Neural cell (in vitro differentiated cells): ENCODE results near the gene EFHD1. TPM values are rescaled to one million over a fixed set of nuclear protein-coding genes. Genes with fewer than 3 reads are reported as not detected.

Experiments used
- H2AFZ ChIP-seq: fragments of 200-600, 300-800 bp; sonication (generic), shearing (Covaris generic); 2 replicates; pipeline ENCODE4 v1.6.0; 2014; ENCODE audit warnings: low read depth, mild to moderate bottlenecking, antibody characterized with exemption, low read length, moderate library complexity
- H3F3A ChIP-seq: fragments of 200-600 bp; shearing (Covaris generic); 2 replicates; pipeline ENCODE4 v1.6.1; 2016; ENCODE audit warnings: mild to moderate bottlenecking, moderate library complexity, mixed read lengths, antibody characterized with exemption, low read length; ENCODE audit not compliant: insufficient read depth, poor library complexity, severe bottlenecking
- H3K27ac ChIP-seq: fragments of 200-600, 300-800 bp; sonication (generic), shearing (Covaris generic); 2 replicates; pipeline ENCODE4 v1.5.1; 2014; ENCODE audit warnings: mild to moderate bottlenecking, low read length, moderate library complexity
- H3K27me3 ChIP-seq: fragments of 300-800, 200-600 bp; sonication (generic), shearing (Covaris generic); 2 replicates; pipeline ENCODE4 v1.6.0; 2014; ENCODE audit warnings: mild to moderate bottlenecking, low read depth, low read length, moderate library complexity; ENCODE audit not compliant: insufficient read depth
- H3K36me3 ChIP-seq: fragments of 300-800, 200-600 bp; sonication (generic), shearing (Covaris generic); 2 replicates; pipeline ENCODE4 v1.5.1; 2014; ENCODE audit warnings: mild to moderate bottlenecking, antibody characterized with exemption, low read length, moderate library complexity; ENCODE audit not compliant: insufficient read depth
- H3K4me2 ChIP-seq: fragments of 300-800, 200-600 bp; sonication (generic), shearing (Covaris generic); 2 replicates; pipeline ENCODE4 v1.6.0; 2014; ENCODE audit warnings: mild to moderate bottlenecking, low read length
- H3K4me3 ChIP-seq: fragments of 300-800, 200-600 bp; sonication (generic), shearing (Covaris generic); 2 replicates; pipeline ENCODE4 v1.5.1; 2014; ENCODE audit warnings: mild to moderate bottlenecking, low read length, moderate library complexity
- H3K79me2 ChIP-seq: fragments of 200-600 bp; shearing (Covaris generic); replicated peaks from 2 replicates; pipeline ENCODE4 v1.6.0; 2014; ENCODE audit warnings: mild to moderate bottlenecking, low read length, moderate library complexity; ENCODE audit not compliant: insufficient read depth
- H3K9ac ChIP-seq: fragments of 300-800, 200-600 bp; sonication (generic), shearing (Covaris generic); 2 replicates; pipeline ENCODE4 v1.6.1; 2016; ENCODE audit warnings: mild to moderate bottlenecking, low read length, mixed read lengths
- H3K9me2 ChIP-seq: fragments of 200-600 bp; shearing (Covaris generic); 2 replicates; pipeline ENCODE4 v1.6.1; 2016; ENCODE audit warnings: mild to moderate bottlenecking, low read length, mixed read lengths; ENCODE audit not compliant: insufficient read depth
- H3K9me3 ChIP-seq: fragments of 200-600, 300-800 bp; sonication (generic), shearing (Covaris generic); 2 replicates; pipeline ENCODE4 v1.6.1; 2016; ENCODE audit warnings: mild to moderate bottlenecking, mixed run types, low read length, moderate library complexity, mixed read lengths
- H4K20me1 ChIP-seq: fragments of 200-600 bp; shearing (Covaris generic); 2 replicates; pipeline ENCODE4 v1.6.1; 2016; ENCODE audit warnings: mild to moderate bottlenecking, mixed run types; ENCODE audit not compliant: insufficient read depth
- CTCF ChIP-seq: fragments of 450-650 bp; IDR thresholded peaks from 2 replicates; pipeline ENCODE4 v1.5.1; 2014; ENCODE audit warnings: antibody characterized with exemption, mild to moderate bottlenecking, moderate library complexity; ENCODE audit not compliant: poor library complexity, severe bottlenecking
- EP300 ChIP-seq: fragments of 450-650 bp; conservative IDR thresholded peaks from 2 replicates; pipeline ENCODE4 v1.6.1; 2014; ENCODE audit warnings: antibody characterized with exemption, mild to moderate bottlenecking, moderate library complexity; ENCODE audit not compliant: poor library complexity, severe bottlenecking
- EZH2 ChIP-seq: fragments of 200-600, 300-800 bp; shearing (Covaris generic), sonication (generic); IDR thresholded peaks from 2 replicates; pipeline ENCODE4 v1.6.1; 2014; ENCODE audit warnings: antibody characterized with exemption, low read length, borderline replicate concordance, mild to moderate bottlenecking; ENCODE audit not compliant: insufficient read depth, poor library complexity, severe bottlenecking
- MXI1 ChIP-seq: fragments of 450-650 bp; conservative IDR thresholded peaks from 2 replicates; pipeline ENCODE4 v1.6.1; 2014; ENCODE audit warnings: antibody characterized with exemption, mild to moderate bottlenecking; ENCODE audit not compliant: poor library complexity, severe bottlenecking
- POLR2AphosphoS5 ChIP-seq: IDR thresholded peaks from 2 replicates; pipeline ENCODE4 v1.6.1; 2012
- RAD21 ChIP-seq: fragments of 450-650 bp; conservative IDR thresholded peaks from 2 replicates; pipeline ENCODE4 v1.6.1; 2014; ENCODE audit warnings: antibody characterized with exemption, mild to moderate bottlenecking, moderate library complexity
- SMC3 ChIP-seq: fragments of 450-650 bp; conservative IDR thresholded peaks from 2 replicates; pipeline ENCODE4 v1.6.1; 2014; ENCODE audit warnings: antibody characterized with exemption, mild to moderate bottlenecking, moderate library complexity; ENCODE audit not compliant: poor library complexity
- TAF1 ChIP-seq: IDR thresholded peaks from 2 replicates; pipeline ENCODE4 v1.6.1; 2012; ENCODE audit warnings: low read depth
- polyA plus RNA-seq: library from polyadenylated mRNA; depleted of rRNA; stranded (reverse); fragments of >200 nt; gene quantifications from 2 replicates; pipeline ENCODE4 v1.2.3, GENCODE V29; 2014
- TF ChIP-seq, protein P1 (sequence below): IDR thresholded peaks from 2 replicates; pipeline ENCODE4 v1.6.1; 2012; ENCODE audit warnings: borderline replicate concordance

Gene EFHD1
- polyA plus RNA-seq, 1 donor from 2014 or later, result not detected

GRCh38 chr2:232674491-232674890 lies 41.1 kb downstream of the EFHD1 start:
- H2AFZ ChIP-seq, result no peak overlapping the region
- H3K9me2 ChIP-seq, result no peaks in the 10 kb centered on the region
- no peak overlapping the region for H3K9ac ChIP-seq
- H3K27ac ChIP-seq, result no peak overlapping the region
- no peak overlapping the region for H3K4me2 ChIP-seq
- H3F3A ChIP-seq, result no peaks in the 10 kb centered on the region
- H3K27me3 ChIP-seq, result no peaks in the 10 kb centered on the region
- H3K36me3 ChIP-seq, result no peaks in the 10 kb centered on the region
- H3K79me2 ChIP-seq, result no peaks in the 10 kb centered on the region
- H3K4me3 ChIP-seq, result no peak overlapping the region
- H4K20me1 ChIP-seq, result no peaks in the 10 kb centered on the region
- no peaks in the 10 kb centered on the region for H3K9me3 ChIP-seq
- TF ChIP-seq CTCF, result no peak
- no peak for TF ChIP-seq MXI1
- TF ChIP-seq POLR2AphosphoS5, result no peak

DNA sequence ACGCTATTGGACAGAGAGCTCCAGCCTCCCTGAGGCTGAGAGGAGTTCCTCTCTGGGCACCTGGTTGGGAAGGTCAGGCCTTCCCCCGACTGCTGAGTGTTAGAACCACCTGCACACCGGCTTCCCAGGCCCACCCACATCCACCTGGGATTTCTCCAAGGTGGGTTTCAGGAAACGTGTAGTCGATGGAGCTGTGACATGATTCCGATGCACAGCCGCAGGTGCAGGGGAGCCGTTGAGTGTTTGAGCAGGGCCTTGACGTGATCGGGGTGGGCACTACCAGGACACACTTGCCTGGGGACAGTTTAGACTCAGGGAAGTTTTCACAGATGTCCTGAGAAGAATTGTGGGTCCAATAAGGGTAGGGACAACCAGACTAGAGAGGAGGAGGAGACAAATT lies 42.0 kb downstream of the EFHD1 start:
- no peaks in the 10 kb centered on the region for H3K36me3 ChIP-seq
- no peaks in the 10 kb centered on the region for H3K9me3 ChIP-seq
- H3K9me2 ChIP-seq, result no peaks in the 10 kb centered on the region
- no peak overlapping the region for H3K4me3 ChIP-seq
- H2AFZ ChIP-seq, result no peak overlapping the region
- no peaks in the 10 kb centered on the region for H3K27me3 ChIP-seq
- H3K27ac ChIP-seq, result no peak overlapping the region
- H3K79me2 ChIP-seq, result no peaks in the 10 kb centered on the region
- H3F3A ChIP-seq, result no peaks in the 10 kb centered on the region
- H4K20me1 ChIP-seq, result no peaks in the 10 kb centered on the region
- no peak overlapping the region for H3K4me2 ChIP-seq
- TF ChIP-seq CTCF (no peak), EP300 (no peak), SMC3 (no peak), MXI1 (no peak), EZH2 (no peak), TAF1 (no peak), POLR2AphosphoS5 (no peak), RAD21 (no peak)
- TF ChIP-seq, protein P1, sequence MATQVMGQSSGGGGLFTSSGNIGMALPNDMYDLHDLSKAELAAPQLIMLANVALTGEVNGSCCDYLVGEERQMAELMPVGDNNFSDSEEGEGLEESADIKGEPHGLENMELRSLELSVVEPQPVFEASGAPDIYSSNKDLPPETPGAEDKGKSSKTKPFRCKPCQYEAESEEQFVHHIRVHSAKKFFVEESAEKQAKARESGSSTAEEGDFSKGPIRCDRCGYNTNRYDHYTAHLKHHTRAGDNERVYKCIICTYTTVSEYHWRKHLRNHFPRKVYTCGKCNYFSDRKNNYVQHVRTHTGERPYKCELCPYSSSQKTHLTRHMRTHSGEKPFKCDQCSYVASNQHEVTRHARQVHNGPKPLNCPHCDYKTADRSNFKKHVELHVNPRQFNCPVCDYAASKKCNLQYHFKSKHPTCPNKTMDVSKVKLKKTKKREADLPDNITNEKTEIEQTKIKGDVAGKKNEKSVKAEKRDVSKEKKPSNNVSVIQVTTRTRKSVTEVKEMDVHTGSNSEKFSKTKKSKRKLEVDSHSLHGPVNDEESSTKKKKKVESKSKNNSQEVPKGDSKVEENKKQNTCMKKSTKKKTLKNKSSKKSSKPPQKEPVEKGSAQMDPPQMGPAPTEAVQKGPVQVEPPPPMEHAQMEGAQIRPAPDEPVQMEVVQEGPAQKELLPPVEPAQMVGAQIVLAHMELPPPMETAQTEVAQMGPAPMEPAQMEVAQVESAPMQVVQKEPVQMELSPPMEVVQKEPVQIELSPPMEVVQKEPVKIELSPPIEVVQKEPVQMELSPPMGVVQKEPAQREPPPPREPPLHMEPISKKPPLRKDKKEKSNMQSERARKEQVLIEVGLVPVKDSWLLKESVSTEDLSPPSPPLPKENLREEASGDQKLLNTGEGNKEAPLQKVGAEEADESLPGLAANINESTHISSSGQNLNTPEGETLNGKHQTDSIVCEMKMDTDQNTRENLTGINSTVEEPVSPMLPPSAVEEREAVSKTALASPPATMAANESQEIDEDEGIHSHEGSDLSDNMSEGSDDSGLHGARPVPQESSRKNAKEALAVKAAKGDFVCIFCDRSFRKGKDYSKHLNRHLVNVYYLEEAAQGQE, result no peak
- no peak overlapping the region for H3K9ac ChIP-seq
